ENCODE measurements around the gene CACNA1F. TPM values are rescaled to one million over a fixed set of nuclear protein-coding genes. Genes with fewer than 3 reads are reported as not detected.

Gene CACNA1F
- total RNA-seq, 1 experiment from 2014 or later = not detected

DNA sequence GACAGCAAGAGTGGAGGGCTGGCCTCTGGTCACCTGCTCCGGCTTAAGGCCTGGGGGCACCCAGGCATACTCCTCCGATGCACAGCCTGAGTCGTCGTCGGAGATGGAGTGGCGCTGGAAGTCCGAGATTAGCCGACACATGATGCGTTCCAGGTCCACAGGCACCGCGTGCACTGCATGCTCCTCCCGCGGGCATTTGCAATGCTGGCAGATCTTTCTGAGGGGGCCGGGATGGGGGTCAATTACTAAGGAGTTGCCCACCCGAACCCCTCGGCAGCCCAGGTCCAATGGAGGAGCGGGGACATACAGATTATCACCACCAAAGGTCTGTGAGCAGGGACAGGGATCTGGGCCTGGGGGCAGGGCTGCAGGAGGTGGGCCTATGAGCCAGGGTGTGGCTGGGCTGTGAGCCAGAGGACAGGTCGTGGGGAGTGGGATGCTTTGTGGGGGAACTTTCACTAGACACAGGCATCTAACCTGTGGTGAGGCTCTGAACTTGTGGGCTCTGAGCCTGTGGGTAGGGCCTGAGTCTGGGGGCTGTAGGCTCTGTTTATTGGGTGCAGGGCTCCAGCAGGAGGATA lies 49.3 kb downstream of the CACNA1F start:
- DNase-seq (ENCODE audit: low spot score) = no peak
- ChIA-PET POLR2A (ENCODE audit: low non-redundant PET) (no interaction called here), CTCF (interaction anchor here (0.8 kb wide), 2 partner anchors 9 to 28 kb away, joined by 4 read pairs; no protein-coding TSS in a partner anchor)
- H3K27ac ChIP-seq (ENCODE audit: low read depth, low read length, poor library complexity, severe bottlenecking) = no peak overlapping the region
- H3K36me3 ChIP-seq (ENCODE audit: insufficient read depth, low read length, poor library complexity, severe bottlenecking) = peaks cover 3% of the 10 kb centered on the region
- BruUV-seq (replicated peaks) = no TSS peak
- no peaks in the 10 kb centered on the region for H3K9me3 ChIP-seq (ENCODE audit: low read depth, low read length, poor library complexity, severe bottlenecking)
- peaks cover 6% of the 10 kb centered on the region for H3K4me1 ChIP-seq (ENCODE audit: insufficient read depth, low read length, poor library complexity, severe bottlenecking)
- H3K27me3 ChIP-seq (replicated peaks; ENCODE audit: insufficient read depth, low read depth, low read length, poor library complexity) = no peaks in the 10 kb centered on the region
- intact Hi-C loops (cut with micrococcal nuclease; ENCODE audit: unreplicated experiment) = no loop called here
- H3K4me3 ChIP-seq (ENCODE audit: low read depth, low read length, poor library complexity, severe bottlenecking) = peak overlapping the region; percentile 47
- TF ChIP-seq EZH2 (IDR thresholded peaks at IDR 0.05; ENCODE audit: borderline replicate concordance, low read depth, low read length, poor library complexity, severe bottlenecking) = no peak
- TF ChIP-seq, protein P1, sequence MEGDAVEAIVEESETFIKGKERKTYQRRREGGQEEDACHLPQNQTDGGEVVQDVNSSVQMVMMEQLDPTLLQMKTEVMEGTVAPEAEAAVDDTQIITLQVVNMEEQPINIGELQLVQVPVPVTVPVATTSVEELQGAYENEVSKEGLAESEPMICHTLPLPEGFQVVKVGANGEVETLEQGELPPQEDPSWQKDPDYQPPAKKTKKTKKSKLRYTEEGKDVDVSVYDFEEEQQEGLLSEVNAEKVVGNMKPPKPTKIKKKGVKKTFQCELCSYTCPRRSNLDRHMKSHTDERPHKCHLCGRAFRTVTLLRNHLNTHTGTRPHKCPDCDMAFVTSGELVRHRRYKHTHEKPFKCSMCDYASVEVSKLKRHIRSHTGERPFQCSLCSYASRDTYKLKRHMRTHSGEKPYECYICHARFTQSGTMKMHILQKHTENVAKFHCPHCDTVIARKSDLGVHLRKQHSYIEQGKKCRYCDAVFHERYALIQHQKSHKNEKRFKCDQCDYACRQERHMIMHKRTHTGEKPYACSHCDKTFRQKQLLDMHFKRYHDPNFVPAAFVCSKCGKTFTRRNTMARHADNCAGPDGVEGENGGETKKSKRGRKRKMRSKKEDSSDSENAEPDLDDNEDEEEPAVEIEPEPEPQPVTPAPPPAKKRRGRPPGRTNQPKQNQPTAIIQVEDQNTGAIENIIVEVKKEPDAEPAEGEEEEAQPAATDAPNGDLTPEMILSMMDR (conservative IDR thresholded peaks at IDR 0.05; ENCODE audit: low read depth, low read length) = no peak

GRCh38 chrX:49179358-49179757 lies 53.8 kb downstream of the CACNA1F start:
- BruUV-seq (replicated peaks) = no TSS peak
- peaks cover 7% of the 10 kb centered on the region for H3K36me3 ChIP-seq (ENCODE audit: insufficient read depth, low read length, poor library complexity, severe bottlenecking)
- no peaks in the 10 kb centered on the region for H3K27me3 ChIP-seq (replicated peaks; ENCODE audit: insufficient read depth, low read depth, low read length, poor library complexity)
- DNase-seq (ENCODE audit: low spot score) = no peak
- H3K9me3 ChIP-seq (ENCODE audit: low read depth, low read length, poor library complexity, severe bottlenecking) = no peaks in the 10 kb centered on the region
- H3K27ac ChIP-seq (ENCODE audit: low read depth, low read length, poor library complexity, severe bottlenecking) = no peak overlapping the region
- ChIA-PET POLR2A (ENCODE audit: low non-redundant PET) (no interaction called here), CTCF (no interaction called here)
- H3K4me1 ChIP-seq (ENCODE audit: insufficient read depth, low read length, poor library complexity, severe bottlenecking) = no peaks in the 10 kb centered on the region
- H3K4me3 ChIP-seq (ENCODE audit: low read depth, low read length, poor library complexity, severe bottlenecking) = no peak overlapping the region
- intact Hi-C loops (cut with micrococcal nuclease; ENCODE audit: unreplicated experiment) = no loop called here
- no peak for TF ChIP-seq EZH2 (IDR thresholded peaks at IDR 0.05; ENCODE audit: borderline replicate concordance, low read depth, low read length, poor library complexity, severe bottlenecking)

DNA sequence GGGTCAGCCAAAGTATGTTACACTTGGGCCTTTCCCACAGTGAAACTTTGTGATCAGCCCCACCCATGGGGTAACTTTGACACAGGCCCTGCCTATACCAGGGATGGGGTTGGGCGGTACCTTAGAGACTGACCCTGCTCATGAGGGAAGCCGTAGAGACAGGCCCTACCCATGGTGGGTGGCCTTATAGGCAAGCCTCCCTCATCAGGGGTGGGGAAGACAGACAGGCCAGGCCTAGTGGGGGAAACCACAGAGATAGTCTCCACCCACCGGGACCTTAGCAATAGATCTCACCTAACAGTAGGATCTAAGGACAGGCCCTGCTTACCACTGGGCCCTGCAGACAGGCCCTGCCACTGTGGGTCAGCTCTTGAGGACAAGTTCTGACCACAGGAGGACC lies 54.6 kb downstream of the CACNA1F start:
- Histone ChIP-seq H3K4me1 (ENCODE audit: insufficient read depth, low read length, poor library complexity, severe bottlenecking) (no peaks in the 10 kb centered on the region), H3K27me3 (replicated peaks; ENCODE audit: insufficient read depth, low read depth, low read length, poor library complexity) (no peaks in the 10 kb centered on the region), H3K27ac (ENCODE audit: low read depth, low read length, poor library complexity, severe bottlenecking) (no peak overlapping the region), H3K9me3 (ENCODE audit: low read depth, low read length, poor library complexity, severe bottlenecking) (no peaks in the 10 kb centered on the region), H3K36me3 (ENCODE audit: insufficient read depth, low read length, poor library complexity, severe bottlenecking) (peaks cover 7% of the 10 kb centered on the region), H3K4me3 (ENCODE audit: low read depth, low read length, poor library complexity, severe bottlenecking) (no peak overlapping the region)
- intact Hi-C loops (cut with micrococcal nuclease; ENCODE audit: unreplicated experiment) = no loop called here
- no peak for DNase-seq (ENCODE audit: low spot score)
- no TSS peak for BruUV-seq (replicated peaks)
- POLR2A ChIA-PET (ENCODE audit: low non-redundant PET) = no interaction called here
- TF ChIP-seq, protein P1 (conservative IDR thresholded peaks at IDR 0.05; ENCODE audit: low read depth, low read length) = no peak
- TF ChIP-seq EZH2 (IDR thresholded peaks at IDR 0.05; ENCODE audit: borderline replicate concordance, low read depth, low read length, poor library complexity, severe bottlenecking) = no peak
- CTCF ChIA-PET = no interaction called here

- CTCF ChIA-PET = no interaction called here
- Histone ChIP-seq H3K36me3 (ENCODE audit: insufficient read depth, low read length, poor library complexity, severe bottlenecking) (peaks cover 7% of the 10 kb centered on the region), H3K4me3 (ENCODE audit: low read depth, low read length, poor library complexity, severe bottlenecking) (no peak overlapping the region), H3K27me3 (replicated peaks; ENCODE audit: insufficient read depth, low read depth, low read length, poor library complexity) (no peaks in the 10 kb centered on the region), H3K27ac (ENCODE audit: low read depth, low read length, poor library complexity, severe bottlenecking) (no peak overlapping the region), H3K4me1 (ENCODE audit: insufficient read depth, low read length, poor library complexity, severe bottlenecking) (no peaks in the 10 kb centered on the region), H3K9me3 (ENCODE audit: low read depth, low read length, poor library complexity, severe bottlenecking) (no peaks in the 10 kb centered on the region)
- intact Hi-C loops (cut with micrococcal nuclease; ENCODE audit: unreplicated experiment) = no loop called here
- no TSS peak for BruUV-seq (replicated peaks)
- no peak for TF ChIP-seq EZH2 (IDR thresholded peaks at IDR 0.05; ENCODE audit: borderline replicate concordance, low read depth, low read length, poor library complexity, severe bottlenecking)
- TF ChIP-seq, protein P1 (conservative IDR thresholded peaks at IDR 0.05; ENCODE audit: low read depth, low read length) = no peak
- POLR2A ChIA-PET (ENCODE audit: low non-redundant PET) = no interaction called here
- DNase-seq (ENCODE audit: low spot score) = no peak
These were observed 55.2 kb downstream of the CACNA1F start for GRCh38 chrX:49177873-49178480.

Measured in A673 (cell line).